ENCODE results near the gene SMARCA1. TPM values are rescaled to one million over a fixed set of nuclear protein-coding genes. Genes with fewer than 3 reads are reported as not detected.

SMARCA1 gene
- total RNA-seq, 1 donor from 2014 or later = not detected

DNA sequence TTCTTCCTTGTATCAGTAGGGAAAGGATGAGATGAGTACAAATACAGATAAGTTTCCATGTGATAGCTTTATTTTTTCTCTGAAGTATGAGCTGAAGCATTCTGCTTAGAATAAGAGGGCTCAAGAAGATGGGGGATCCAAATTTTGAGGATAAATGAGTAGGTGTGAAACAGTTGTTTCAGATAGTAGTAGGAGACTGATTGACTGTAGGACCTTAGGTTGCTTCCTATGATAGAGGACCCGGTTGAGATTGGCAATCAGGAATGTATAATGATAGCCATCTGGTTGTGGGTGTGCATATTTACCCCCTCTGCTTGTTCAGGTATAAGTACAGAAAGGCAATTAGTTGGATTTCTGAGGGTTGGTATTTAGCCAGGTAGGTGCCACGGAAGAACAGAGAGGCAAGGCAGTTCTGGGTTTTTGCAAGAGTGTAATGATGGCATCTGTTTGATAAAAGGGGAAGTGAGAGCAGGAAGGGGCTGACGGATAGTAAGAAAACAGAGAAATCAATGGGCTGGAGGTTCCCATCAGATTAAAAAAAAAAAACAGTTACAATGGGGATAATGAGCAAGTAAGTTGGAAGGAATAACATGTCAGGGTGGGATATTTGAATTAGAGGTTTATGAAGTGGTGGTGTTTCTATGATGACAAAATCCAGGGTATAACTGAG, 30.5 kb upstream of the SMARCA1 start:
- no peak for DNase-seq (ENCODE audit: low spot score)
- Mint-ChIP-seq H3K36me3 (ENCODE audit: low read depth) (no peaks in the 10 kb centered on the region), H3K4me1 (ENCODE audit: low read depth) (no peaks in the 10 kb centered on the region), H3K27ac (no peak overlapping the region), H3K4me3 (no peak overlapping the region), H3K9me3 (no peaks in the 10 kb centered on the region), H3K27me3 (ENCODE audit: insufficient read depth) (no peaks in the 10 kb centered on the region)
- intact Hi-C loops (cut with micrococcal nuclease) = no loop called here

GRCh38 chrX:129549124-129549523, 25.8 kb upstream of the SMARCA1 start:
- no peak for DNase-seq (ENCODE audit: low spot score)
- no peak overlapping the region for H3K27ac Mint-ChIP-seq
- H3K4me1 Mint-ChIP-seq (ENCODE audit: low read depth) = peaks cover 5% of the 10 kb centered on the region
- no peak overlapping the region for H3K4me3 Mint-ChIP-seq
- no peaks in the 10 kb centered on the region for H3K27me3 Mint-ChIP-seq (ENCODE audit: insufficient read depth)
- intact Hi-C loops (cut with micrococcal nuclease) = no loop called here
- H3K9me3 Mint-ChIP-seq = no peaks in the 10 kb centered on the region
- H3K36me3 Mint-ChIP-seq (ENCODE audit: low read depth) = no peaks in the 10 kb centered on the region

DNA sequence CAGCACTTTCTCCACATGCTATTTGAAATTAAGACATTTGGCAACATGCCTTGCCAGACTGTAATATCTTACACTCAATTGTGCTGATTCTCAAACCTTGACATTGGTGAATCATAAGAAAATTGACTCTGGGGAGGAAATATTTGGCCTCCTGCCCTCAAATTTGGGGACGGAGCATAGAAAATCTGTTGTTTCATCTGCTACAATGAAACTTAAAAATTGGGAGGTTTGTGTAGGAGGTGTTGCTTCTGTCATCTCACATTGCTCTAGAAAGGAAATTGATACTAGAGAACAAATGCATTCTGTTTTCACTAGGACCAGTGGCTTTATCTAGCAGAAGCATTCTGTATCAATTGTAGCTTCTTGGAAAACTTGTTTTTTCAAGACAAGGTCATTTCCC, 22.1 kb upstream of the SMARCA1 start:
- H3K4me1 Mint-ChIP-seq (ENCODE audit: low read depth) = peaks cover 5% of the 10 kb centered on the region
- no peaks in the 10 kb centered on the region for H3K36me3 Mint-ChIP-seq (ENCODE audit: low read depth)
- intact Hi-C loops (cut with micrococcal nuclease) = no loop called here
- H3K27ac Mint-ChIP-seq = no peak overlapping the region
- DNase-seq (ENCODE audit: low spot score) = no peak
- no peak overlapping the region for H3K4me3 Mint-ChIP-seq
- H3K27me3 Mint-ChIP-seq (ENCODE audit: insufficient read depth) = no peaks in the 10 kb centered on the region
- no peaks in the 10 kb centered on the region for H3K9me3 Mint-ChIP-seq

GRCh38 chrX:129544780-129545179, 21.5 kb upstream of the SMARCA1 start:
- no peak overlapping the region for H3K27ac Mint-ChIP-seq
- H3K36me3 Mint-ChIP-seq (ENCODE audit: low read depth) = no peaks in the 10 kb centered on the region
- DNase-seq (ENCODE audit: low spot score) = no peak
- H3K27me3 Mint-ChIP-seq (ENCODE audit: insufficient read depth) = no peaks in the 10 kb centered on the region
- intact Hi-C loops (cut with micrococcal nuclease) = no loop called here
- no peak overlapping the region for H3K4me3 Mint-ChIP-seq
- no peaks in the 10 kb centered on the region for H3K9me3 Mint-ChIP-seq
- peaks cover 5% of the 10 kb centered on the region for H3K4me1 Mint-ChIP-seq (ENCODE audit: low read depth)

DNA sequence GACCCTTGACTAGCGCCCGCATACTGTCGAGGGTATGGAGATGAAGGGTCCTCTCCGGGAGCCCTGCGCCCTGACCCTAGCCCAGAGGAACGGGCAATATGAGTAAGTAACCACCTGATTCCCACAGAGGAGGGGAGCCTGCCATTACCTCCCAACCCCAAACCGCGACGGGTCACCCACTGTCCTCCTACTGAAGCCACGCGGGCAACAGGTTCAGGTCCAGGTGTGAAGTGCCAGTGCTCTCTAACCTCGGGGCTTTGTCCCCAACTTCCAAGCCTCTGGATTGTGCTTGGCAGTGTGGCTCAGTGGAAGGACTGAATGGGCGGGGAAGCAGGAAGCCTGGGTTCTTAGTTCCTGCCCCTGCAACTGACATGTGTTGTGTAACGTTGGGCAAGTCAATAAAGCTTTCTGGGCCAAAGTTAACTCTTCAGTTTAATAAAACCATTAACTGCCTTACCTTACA, 17.5 kb upstream of the SMARCA1 start:
- Mint-ChIP-seq H3K27me3 (ENCODE audit: insufficient read depth) (peaks cover 7% of the 10 kb centered on the region), H3K36me3 (ENCODE audit: low read depth) (peaks cover 2% of the 10 kb centered on the region), H3K4me3 (peak overlapping the region; percentile 66), H3K4me1 (ENCODE audit: low read depth) (peaks cover 5% of the 10 kb centered on the region), H3K9me3 (no peaks in the 10 kb centered on the region), H3K27ac (no peak overlapping the region)
- DNase-seq (ENCODE audit: low spot score) = no peak
- intact Hi-C loops (cut with micrococcal nuclease) = no loop called here

DNA sequence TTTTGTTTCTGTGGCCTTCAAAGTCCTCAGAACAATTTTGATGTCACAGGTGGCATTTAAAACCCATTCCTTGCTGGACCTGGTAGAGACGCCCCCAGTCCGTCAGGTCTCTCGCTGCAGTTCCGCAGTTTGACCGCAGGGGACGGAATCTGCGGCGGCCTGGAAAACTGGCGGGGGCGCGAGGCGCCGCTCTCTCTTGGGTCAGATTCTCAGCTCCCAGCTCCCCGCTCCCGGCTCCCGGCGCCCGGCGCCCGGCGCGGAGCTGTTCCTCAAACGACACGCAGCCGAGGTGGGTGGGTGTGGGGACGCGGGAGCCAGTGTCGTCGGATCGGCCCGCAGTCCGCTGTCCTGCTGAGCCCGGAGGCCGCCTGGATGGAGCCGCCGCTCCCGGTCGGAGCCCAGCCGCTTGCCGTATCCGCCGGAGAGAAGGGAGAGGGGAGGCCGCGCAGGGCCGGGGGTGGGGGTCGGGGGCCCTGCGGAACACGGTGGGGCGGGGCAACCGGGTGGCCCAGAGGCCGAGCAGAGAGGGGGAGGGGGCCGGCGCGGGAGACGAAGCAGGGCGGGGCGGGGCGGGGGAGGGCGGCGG, 16.9 kb upstream of the SMARCA1 start, which contains the start of gene OCRL:
OCRL (plus strand) TSS at position 192 of the 586 bp plus-strand sequence; CDS start at position 373, 181 bp downstream.
- DNase-seq (ENCODE audit: low spot score) = peak; percentile 17
- Mint-ChIP-seq H3K4me3 (peak within 1 kb of the TSS; percentile 80), H3K27ac (peak within 1 kb of the TSS; percentile 67), H3K36me3 (ENCODE audit: low read depth) (peaks cover 2% of the 10 kb centered on the region), H3K9me3 (no peaks in the 10 kb centered on the region), H3K27me3 (ENCODE audit: insufficient read depth) (peaks cover 7% of the 10 kb centered on the region), H3K4me1 (ENCODE audit: low read depth) (peaks cover 2% of the 10 kb centered on the region)
- intact Hi-C loops (cut with micrococcal nuclease) = no loop called here

DNA sequence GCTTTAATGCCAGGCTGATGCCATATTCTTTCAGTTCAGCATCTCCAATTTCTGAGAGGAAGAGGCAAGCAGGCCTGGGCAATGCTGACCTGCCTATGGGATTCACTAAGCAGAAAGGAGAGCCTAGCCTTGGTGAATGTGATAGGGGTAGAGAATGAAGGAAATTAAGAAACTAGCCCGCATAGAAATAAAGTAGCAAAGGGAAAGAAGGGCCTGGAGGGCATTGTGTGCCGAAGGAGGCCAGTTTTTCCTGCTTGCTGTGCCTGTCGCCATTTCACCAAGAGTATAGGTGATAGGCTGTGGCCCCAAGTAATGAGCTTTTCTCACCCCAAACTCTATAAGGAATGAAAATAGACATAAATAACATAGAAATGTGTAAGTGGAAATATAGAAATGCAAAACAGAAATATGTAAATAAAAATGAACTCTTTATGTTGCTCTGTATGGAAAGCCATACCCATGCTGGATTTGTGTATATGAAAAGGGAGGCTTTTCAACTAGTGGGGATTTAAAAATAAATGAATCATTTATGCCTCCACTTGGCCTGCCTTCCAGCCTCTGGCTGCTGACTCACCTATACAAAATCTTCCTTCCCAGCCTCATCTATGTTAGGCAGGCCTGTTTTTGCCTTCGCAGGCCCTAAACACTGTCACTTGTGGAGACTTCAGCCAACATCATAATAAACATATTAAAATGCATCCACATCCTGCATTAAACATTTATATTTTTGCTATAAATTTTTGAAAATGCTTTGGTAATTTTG, 11.7 kb upstream of the SMARCA1 start:
- no peak overlapping the region for H3K4me3 Mint-ChIP-seq
- peaks cover 7% of the 10 kb centered on the region for H3K27me3 Mint-ChIP-seq (ENCODE audit: insufficient read depth)
- no peak for DNase-seq (ENCODE audit: low spot score)
- no peaks in the 10 kb centered on the region for H3K9me3 Mint-ChIP-seq
- intact Hi-C loops (cut with micrococcal nuclease) = no loop called here
- peaks cover 2% of the 10 kb centered on the region for H3K36me3 Mint-ChIP-seq (ENCODE audit: low read depth)
- H3K4me1 Mint-ChIP-seq (ENCODE audit: low read depth) = no peaks in the 10 kb centered on the region
- no peak overlapping the region for H3K27ac Mint-ChIP-seq

DNA sequence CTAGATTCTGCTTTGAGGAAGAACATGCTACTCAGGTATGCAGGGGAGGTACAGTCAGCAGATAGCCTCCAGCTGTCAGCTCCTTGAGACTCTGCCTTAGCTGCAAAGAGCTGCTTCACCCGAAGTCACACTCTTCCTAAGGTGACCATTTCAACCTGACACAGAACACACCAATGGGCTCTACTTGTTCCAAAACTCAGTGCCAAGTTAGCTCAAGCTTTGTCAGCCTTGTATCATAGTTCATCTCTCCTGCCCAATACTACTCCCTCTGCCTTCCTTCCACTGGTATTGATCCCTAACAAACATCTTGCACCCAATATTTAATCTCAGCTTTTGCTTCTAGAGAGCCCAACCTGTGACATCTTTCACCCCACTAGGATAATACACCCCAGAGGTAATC, 7.8 kb upstream of the SMARCA1 start:
- Mint-ChIP-seq H3K27me3 (ENCODE audit: insufficient read depth) (peaks cover 6% of the 10 kb centered on the region), H3K4me1 (ENCODE audit: low read depth) (no peaks in the 10 kb centered on the region), H3K9me3 (no peaks in the 10 kb centered on the region), H3K36me3 (ENCODE audit: low read depth) (no peaks in the 10 kb centered on the region), H3K4me3 (no peak overlapping the region), H3K27ac (no peak overlapping the region)
- intact Hi-C loops (cut with micrococcal nuclease) = no loop called here
- no peak for DNase-seq (ENCODE audit: low spot score)

DNA sequence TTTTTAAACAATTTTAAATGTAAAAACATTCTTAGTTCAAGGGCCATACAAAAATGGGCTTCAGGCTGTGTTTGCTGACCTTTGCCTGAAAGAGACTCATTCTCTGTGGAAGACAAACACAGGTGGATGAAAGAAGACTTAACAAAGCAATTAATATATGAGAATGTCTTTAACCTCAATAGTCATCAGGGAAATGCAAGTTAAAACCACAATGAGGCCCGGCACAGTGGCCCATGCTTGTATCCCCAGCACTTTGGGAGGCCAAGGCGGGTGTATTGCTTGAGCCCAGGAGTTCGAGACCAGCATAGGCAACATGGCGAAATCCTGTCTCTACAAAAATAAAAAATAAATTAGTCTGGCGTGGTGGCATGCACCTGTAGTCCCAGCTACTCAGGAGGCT, 7.1 kb upstream of the SMARCA1 start:
- DNase-seq (ENCODE audit: low spot score) = no peak
- peaks cover 6% of the 10 kb centered on the region for H3K27me3 Mint-ChIP-seq (ENCODE audit: insufficient read depth)
- no peaks in the 10 kb centered on the region for H3K36me3 Mint-ChIP-seq (ENCODE audit: low read depth)
- no peaks in the 10 kb centered on the region for H3K4me1 Mint-ChIP-seq (ENCODE audit: low read depth)
- H3K4me3 Mint-ChIP-seq = no peak overlapping the region
- H3K9me3 Mint-ChIP-seq = no peaks in the 10 kb centered on the region
- no peak overlapping the region for H3K27ac Mint-ChIP-seq
- intact Hi-C loops (cut with micrococcal nuclease) = no loop called here

GRCh38 chrX:129529685-129530281, 6.5 kb upstream of the SMARCA1 start:
- Mint-ChIP-seq H3K27ac (no peak overlapping the region), H3K27me3 (ENCODE audit: insufficient read depth) (peaks cover 6% of the 10 kb centered on the region), H3K9me3 (no peaks in the 10 kb centered on the region), H3K36me3 (ENCODE audit: low read depth) (no peaks in the 10 kb centered on the region), H3K4me3 (no peak overlapping the region), H3K4me1 (ENCODE audit: low read depth) (no peaks in the 10 kb centered on the region)
- no peak for DNase-seq (ENCODE audit: low spot score)
- intact Hi-C loops (cut with micrococcal nuclease) = no loop called here

- peaks cover 25% of the 10 kb centered on the region for H3K27me3 Mint-ChIP-seq (ENCODE audit: insufficient read depth)
- intact Hi-C loops (cut with micrococcal nuclease) = no loop called here
- no peak overlapping the region for H3K4me3 Mint-ChIP-seq
- H3K4me1 Mint-ChIP-seq (ENCODE audit: low read depth) = no peaks in the 10 kb centered on the region
- no peak for DNase-seq (ENCODE audit: low spot score)
- no peaks in the 10 kb centered on the region for H3K9me3 Mint-ChIP-seq
- H3K27ac Mint-ChIP-seq = no peak overlapping the region
- H3K36me3 Mint-ChIP-seq (ENCODE audit: low read depth) = no peaks in the 10 kb centered on the region
Measured at GRCh38 chrX:129525896-129526295, 2.6 kb upstream of the SMARCA1 start.

GRCh38 chrX:129525162-129525561, 1.9 kb upstream of the SMARCA1 start:
- DNase-seq (ENCODE audit: low spot score) = no peak
- no peak overlapping the region for H3K4me3 Mint-ChIP-seq
- no peaks in the 10 kb centered on the region for H3K36me3 Mint-ChIP-seq (ENCODE audit: low read depth)
- intact Hi-C loops (cut with micrococcal nuclease) = no loop called here
- peaks cover 25% of the 10 kb centered on the region for H3K27me3 Mint-ChIP-seq (ENCODE audit: insufficient read depth)
- no peaks in the 10 kb centered on the region for H3K4me1 Mint-ChIP-seq (ENCODE audit: low read depth)
- H3K9me3 Mint-ChIP-seq = no peaks in the 10 kb centered on the region
- H3K27ac Mint-ChIP-seq = no peak overlapping the region

Measured in activated T-helper 1 cell treated with anti-CD3 and anti-CD28 coated beads, Interleukin-12 subunit alpha, Interleukin-12 subunit beta, Interleukin-2, Interleukin-4 antibody, amounts not matched to agents 30 ng/mL and 10 ng/mL and 1 ng/mL, durations not matched to agents 14 hours and 24 hours and 36 hours (primary cell).